ENCODE data around the gene DNMT3L. TPM values are rescaled to one million over a fixed set of nuclear protein-coding genes. Genes with fewer than 3 reads are reported as not detected.

DNMT3L gene
- total and polyA plus RNA-seq, 2 experiments from 2014 or later, result 0.33 TPM; not detected in 1

GRCh38 chr21:44275041-44275440 lies 13.3 kb upstream of the DNMT3L start:
- no peak overlapping the region for H3K4me3 ChIP-seq
- H4K20me1 ChIP-seq (ENCODE audit: insufficient read depth, poor library complexity, severe bottlenecking), result no peaks in the 10 kb centered on the region
- no peaks in the 10 kb centered on the region for H3K36me3 ChIP-seq (replicated peaks; ENCODE audit: insufficient read depth, low read depth)
- H3K79me2 ChIP-seq, result no peaks in the 10 kb centered on the region
- no peaks in the 10 kb centered on the region for H3K4me1 ChIP-seq (ENCODE audit: insufficient read depth)
- no peak overlapping the region for H3K4me2 ChIP-seq
- no peak overlapping the region for H2AFZ ChIP-seq
- no peak for DNase-seq (ENCODE audit: low spot score)
- H3K27me3 ChIP-seq, result no peaks in the 10 kb centered on the region
- no peaks in the 10 kb centered on the region for H3K9me2 ChIP-seq (replicated peaks; ENCODE audit: insufficient read depth)
- TF ChIP-seq EZH2 (IDR thresholded peaks at IDR 0.05; ENCODE audit: borderline replicate concordance) (no peak), EZH2phosphoT487 (IDR thresholded peaks at IDR 0.05; ENCODE audit: low read depth, severe bottlenecking, unreplicated experiment) (no peak)
- H3K9me3 ChIP-seq (ENCODE audit: low read depth), result no peaks in the 10 kb centered on the region
- WGBS (ENCODE audit: low lambda C conversion rate, missing lambda C conversion rate), result 54% methylated on average over 3 of the region's 5 CpGs
- H3K27ac ChIP-seq, result no peak overlapping the region

GRCh38 chr21:44273046-44273445 lies 11.3 kb upstream of the DNMT3L start:
- Histone ChIP-seq H3K36me3 (replicated peaks; ENCODE audit: insufficient read depth, low read depth) (no peaks in the 10 kb centered on the region), H3K4me1 (ENCODE audit: insufficient read depth) (no peaks in the 10 kb centered on the region), H3K27me3 (no peaks in the 10 kb centered on the region), H3K27ac (no peak overlapping the region), H3K79me2 (no peaks in the 10 kb centered on the region), H4K20me1 (ENCODE audit: insufficient read depth, poor library complexity, severe bottlenecking) (no peaks in the 10 kb centered on the region), H3K9me3 (ENCODE audit: low read depth) (no peaks in the 10 kb centered on the region), H3K4me2 (no peak overlapping the region), H2AFZ (no peak overlapping the region), H3K4me3 (no peak overlapping the region), H3K9me2 (replicated peaks; ENCODE audit: insufficient read depth) (no peaks in the 10 kb centered on the region)
- WGBS (ENCODE audit: low lambda C conversion rate, missing lambda C conversion rate), result 90% methylated on average over 7 of the region's 7 CpGs
- no peak for TF ChIP-seq EZH2 (IDR thresholded peaks at IDR 0.05; ENCODE audit: borderline replicate concordance)
- no peak for TF ChIP-seq EZH2phosphoT487 (IDR thresholded peaks at IDR 0.05; ENCODE audit: low read depth, severe bottlenecking, unreplicated experiment)
- TF ChIP-seq CTCF (IDR thresholded peaks at IDR 0.05; ENCODE audit: poor library complexity), result no peak
- no peak for DNase-seq (ENCODE audit: low spot score)

DNA sequence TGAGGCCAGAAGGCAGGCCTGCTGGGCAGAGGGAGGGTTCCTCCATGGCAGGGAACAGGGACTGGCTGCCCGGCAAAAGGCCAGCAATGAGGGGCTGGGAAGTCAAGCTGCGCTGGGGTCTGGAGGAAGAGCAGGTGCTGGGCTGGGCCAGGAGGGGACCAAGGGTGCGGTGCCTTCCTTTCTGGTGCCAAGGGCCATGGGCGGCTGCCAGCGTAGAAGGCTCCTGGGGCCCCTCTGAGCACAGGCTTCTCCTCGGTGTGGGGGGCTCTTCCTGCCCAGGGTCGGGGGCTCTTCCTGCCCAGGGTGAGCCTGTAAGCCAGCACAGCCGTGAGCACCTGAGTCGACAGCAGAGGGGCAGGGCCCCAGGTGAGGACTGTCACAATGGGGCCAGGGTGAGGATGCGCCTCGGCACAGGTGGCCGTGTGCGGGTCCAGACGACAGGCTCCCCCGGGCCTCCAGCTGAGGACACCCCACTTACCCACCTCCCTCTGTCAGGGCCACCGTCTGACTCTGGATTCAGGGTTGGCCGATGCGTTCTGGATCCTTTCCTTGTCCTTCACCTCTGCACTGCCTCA lies 10.7 kb upstream of the DNMT3L start:
- no peak for DNase-seq (ENCODE audit: low spot score)
- TF ChIP-seq EZH2 (IDR thresholded peaks at IDR 0.05; ENCODE audit: borderline replicate concordance), result no peak
- TF ChIP-seq EZH2phosphoT487 (IDR thresholded peaks at IDR 0.05; ENCODE audit: low read depth, severe bottlenecking, unreplicated experiment), result no peak
- TF ChIP-seq CTCF (IDR thresholded peaks at IDR 0.05; ENCODE audit: poor library complexity), result no peak
- Histone ChIP-seq H3K9me3 (ENCODE audit: low read depth) (no peaks in the 10 kb centered on the region), H4K20me1 (ENCODE audit: insufficient read depth, poor library complexity, severe bottlenecking) (no peaks in the 10 kb centered on the region), H3K9me2 (replicated peaks; ENCODE audit: insufficient read depth) (no peaks in the 10 kb centered on the region), H3K4me2 (no peak overlapping the region), H3K4me1 (ENCODE audit: insufficient read depth) (no peaks in the 10 kb centered on the region), H2AFZ (no peak overlapping the region), H3K79me2 (no peaks in the 10 kb centered on the region), H3K27me3 (no peaks in the 10 kb centered on the region), H3K27ac (no peak overlapping the region), H3K36me3 (replicated peaks; ENCODE audit: insufficient read depth, low read depth) (no peaks in the 10 kb centered on the region), H3K4me3 (no peak overlapping the region)
- 88% methylated on average over 18 of the region's 18 CpGs for WGBS (ENCODE audit: low lambda C conversion rate, missing lambda C conversion rate)

DNA sequence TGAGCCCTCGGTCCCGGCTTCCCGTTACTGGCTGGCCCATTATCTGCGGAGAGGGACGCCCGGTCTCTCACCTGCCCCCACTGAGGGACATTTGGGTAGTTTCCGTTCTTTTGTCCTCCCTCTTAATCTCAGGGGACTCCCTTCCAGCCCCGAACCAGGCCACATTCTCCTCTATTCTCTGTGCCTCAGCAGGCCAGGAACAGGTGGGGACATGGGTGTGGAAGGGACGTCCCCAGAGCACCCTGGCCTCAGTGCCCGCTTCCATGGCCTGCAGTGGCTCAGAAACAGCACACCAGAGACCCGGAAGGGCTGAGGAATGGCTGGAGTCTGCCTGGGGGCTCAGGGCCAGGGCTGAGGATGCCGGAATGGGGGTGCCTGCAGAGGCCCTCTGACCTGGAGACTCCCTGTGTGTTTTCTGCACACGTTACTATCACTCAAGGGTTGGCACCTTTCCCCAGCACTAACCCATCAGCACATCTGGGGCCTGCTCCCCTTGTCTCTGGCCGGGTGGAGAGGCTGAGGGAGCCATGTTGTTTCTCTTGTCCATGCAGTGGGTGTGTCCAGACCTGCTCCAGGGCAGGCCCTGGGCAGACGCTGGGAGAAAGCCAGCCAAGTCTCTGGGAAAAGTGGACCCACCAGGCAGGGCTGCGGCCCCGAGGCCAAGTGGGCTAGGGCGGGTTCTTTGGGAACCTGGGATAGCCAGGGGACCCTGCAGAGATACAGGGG lies 10.0 kb upstream of the DNMT3L start:
- 93% methylated on average over 18 of the region's 18 CpGs for WGBS (ENCODE audit: low lambda C conversion rate, missing lambda C conversion rate)
- no peaks in the 10 kb centered on the region for H3K36me3 ChIP-seq (replicated peaks; ENCODE audit: insufficient read depth, low read depth)
- no peak overlapping the region for H3K4me3 ChIP-seq
- no peak overlapping the region for H3K4me2 ChIP-seq
- no peaks in the 10 kb centered on the region for H3K4me1 ChIP-seq (ENCODE audit: insufficient read depth)
- no peaks in the 10 kb centered on the region for H3K79me2 ChIP-seq
- no peak overlapping the region for H2AFZ ChIP-seq
- H3K9me3 ChIP-seq (ENCODE audit: low read depth), result no peaks in the 10 kb centered on the region
- TF ChIP-seq CTCF (IDR thresholded peaks at IDR 0.05; ENCODE audit: poor library complexity), result no peak
- no peak for TF ChIP-seq EZH2phosphoT487 (IDR thresholded peaks at IDR 0.05; ENCODE audit: low read depth, severe bottlenecking, unreplicated experiment)
- no peak for TF ChIP-seq EZH2 (IDR thresholded peaks at IDR 0.05; ENCODE audit: borderline replicate concordance)
- DNase-seq (ENCODE audit: low spot score), result no peak
- no peaks in the 10 kb centered on the region for H3K9me2 ChIP-seq (replicated peaks; ENCODE audit: insufficient read depth)
- H3K27me3 ChIP-seq, result no peaks in the 10 kb centered on the region
- no peaks in the 10 kb centered on the region for H4K20me1 ChIP-seq (ENCODE audit: insufficient read depth, poor library complexity, severe bottlenecking)
- H3K27ac ChIP-seq, result no peak overlapping the region
